Stimulated activated CD4-positive, alpha-beta T cell treated with anti-CD3 and anti-CD28 coated beads, Interleukin-4, amount 100 ng/mL, for 1 hour (primary cell): ENCODE results near the gene SPATA2.

Source experiments
- DNase-seq: peaks from one replicate; pipeline ENCODE4 v3.0.0-alpha.2; 2020

Gene SPATA2

GRCh38 chr20:49928411-49929141 lies 13.2 kb upstream of the SPATA2 start:
- DNase-seq: peak; percentile 78

- DNase-seq: no peak
Measured at GRCh38 chr20:49925901-49926454, 10.6 kb upstream of the SPATA2 start.

DNA sequence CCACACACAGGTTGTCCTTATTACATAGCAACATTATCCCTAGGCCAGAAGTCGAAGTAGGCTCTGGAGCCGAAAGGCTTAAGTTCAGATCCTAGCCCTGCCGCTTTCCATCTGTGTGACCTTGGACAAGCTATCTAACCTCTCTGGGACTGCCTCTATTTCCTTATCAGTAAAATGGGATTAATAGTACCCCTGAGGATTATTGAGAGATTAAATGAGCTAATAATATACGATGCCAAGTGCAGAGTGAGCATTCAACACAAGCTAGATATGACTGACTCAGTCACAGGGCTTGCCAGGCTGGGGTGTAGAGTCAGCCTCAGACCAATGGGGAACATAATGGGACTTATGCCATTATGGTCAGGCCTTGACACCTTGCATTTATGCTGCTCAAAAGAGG lies 8.9 kb upstream of the SPATA2 start:
- no peak for DNase-seq

- no peak for DNase-seq
Measured at GRCh38 chr20:49919461-49919860, 4.1 kb upstream of the SPATA2 start.

DNA sequence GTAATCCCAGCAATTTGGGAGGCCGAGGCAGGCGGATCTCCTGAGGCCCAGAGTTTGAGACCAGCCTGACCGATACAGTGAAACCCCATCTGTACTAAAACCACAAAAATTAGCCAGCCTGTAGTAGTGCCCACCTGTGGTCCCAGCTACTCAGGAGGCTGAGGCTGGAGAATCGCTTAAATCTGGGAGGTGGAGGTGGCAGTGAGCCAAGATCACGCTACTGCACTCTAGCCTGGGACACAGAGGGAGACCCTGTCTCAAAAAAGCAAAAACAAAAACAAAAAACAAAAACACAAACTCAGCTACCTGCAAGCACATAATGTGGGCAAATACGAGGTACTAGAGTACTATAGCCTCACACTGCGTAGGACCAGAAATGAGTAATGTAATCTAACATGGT lies 3.7 kb upstream of the SPATA2 start:
- DNase-seq: no peak

DNA sequence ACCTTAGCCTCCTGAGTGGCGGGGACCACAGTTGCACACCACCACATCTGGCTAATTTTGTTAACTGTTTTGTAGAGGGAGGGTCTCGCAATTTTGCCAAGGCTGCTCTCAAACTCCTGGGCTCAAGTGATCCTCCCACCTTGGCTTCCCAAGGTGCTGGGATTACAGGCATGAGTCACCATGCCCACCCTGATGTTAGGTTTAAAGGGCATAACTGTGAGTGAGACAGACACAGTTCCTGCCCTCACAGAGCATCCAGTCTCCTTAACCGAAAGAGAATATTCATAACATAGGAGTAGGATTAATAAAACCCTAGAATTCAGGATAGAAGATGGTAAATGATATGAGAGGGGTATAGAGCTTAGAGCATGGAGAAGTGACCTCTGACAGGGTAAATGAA lies 3.1 kb upstream of the SPATA2 start:
- DNase-seq: no peak

- DNase-seq: no peak
Measured at GRCh38 chr20:49916146-49917002, 1.0 kb upstream of the SPATA2 start.

DNA sequence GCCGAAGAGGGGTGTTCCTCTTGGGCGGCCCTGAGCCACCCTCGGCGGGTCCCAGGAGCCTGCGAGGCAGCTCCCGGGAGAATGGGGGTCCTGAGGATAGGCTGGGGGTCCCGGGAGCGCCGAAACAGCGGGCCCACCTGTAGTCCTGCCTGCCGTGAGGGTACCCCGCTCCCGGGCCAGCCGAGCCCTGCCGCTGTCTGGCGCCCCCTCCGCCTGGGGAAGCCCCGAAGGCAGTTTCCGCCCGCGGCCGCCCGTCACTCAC lies 280 bp downstream of the SPATA2 start:
- no peak for DNase-seq

DNA sequence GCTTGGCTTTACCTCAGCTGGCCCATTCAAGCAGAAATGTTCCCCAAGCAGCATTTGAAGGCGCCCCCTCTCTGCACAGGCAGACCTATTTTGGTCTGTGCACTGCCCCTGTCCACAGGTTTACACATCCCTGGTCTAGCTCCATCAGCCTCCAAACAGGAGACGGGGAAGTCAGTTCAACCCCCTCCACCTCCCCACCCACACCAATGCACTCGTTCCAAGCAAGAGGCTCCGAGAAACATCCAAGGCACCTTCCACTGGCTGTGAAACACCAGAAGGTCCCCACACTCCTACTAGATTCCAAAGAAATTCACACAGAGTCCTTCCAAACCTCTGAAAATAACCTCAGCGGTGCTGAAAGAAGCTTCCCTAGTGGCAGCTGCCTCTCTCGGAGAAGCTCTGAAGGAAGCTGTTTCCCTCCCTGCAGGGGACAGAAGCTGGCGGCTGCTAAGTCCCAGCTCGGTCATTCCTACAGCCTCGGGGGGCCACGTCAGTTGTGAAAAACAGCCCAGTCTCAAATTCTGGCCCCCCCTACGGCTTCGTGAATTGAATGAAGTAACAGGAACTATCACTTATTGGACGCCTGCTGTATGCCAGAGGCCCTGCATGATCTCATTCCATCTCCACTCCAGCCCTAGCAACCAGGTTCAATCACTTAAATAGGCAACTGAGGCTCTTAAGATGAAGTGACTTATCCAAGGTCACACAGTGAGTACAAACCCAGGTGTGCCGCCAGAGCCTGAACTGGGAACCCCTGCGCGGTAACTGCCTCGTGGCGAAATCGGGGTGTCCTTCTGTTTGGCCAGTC lies 815 bp downstream of the SPATA2 start:
- DNase-seq: no peak

DNA sequence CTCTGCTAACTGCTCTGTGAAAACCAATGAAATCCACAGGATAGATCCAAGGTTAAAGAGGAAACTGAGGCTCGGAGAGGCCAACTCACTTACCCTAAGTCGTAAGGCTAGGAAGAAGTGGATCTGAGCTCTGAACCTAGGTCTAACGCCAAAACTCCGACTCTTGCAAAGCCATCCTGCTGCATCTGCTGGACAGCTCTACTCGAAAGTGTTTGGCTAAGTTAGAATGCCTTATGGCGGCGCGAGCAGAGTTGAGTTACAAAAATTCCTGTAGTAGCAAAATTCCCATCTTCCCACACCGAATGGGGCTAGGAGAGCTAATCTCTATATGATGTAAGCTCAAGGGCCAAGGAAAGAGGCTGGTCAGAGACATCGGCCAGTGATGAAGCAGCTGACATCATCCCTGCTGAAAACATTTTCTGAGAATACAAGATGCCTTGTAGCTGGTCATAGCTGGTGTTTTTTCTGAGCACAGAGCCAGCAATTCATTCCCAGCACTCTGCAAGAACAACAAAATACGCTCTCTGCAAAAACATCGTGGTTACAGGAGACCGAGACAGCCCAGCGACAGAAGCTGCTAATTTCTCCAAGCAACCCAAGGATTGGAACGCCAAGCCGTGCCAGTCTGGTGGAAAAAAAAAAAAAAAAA lies 1.8 kb downstream of the SPATA2 start:
- no peak for DNase-seq

- DNase-seq: no peak
Measured at GRCh38 chr20:49910340-49910706, 5.0 kb downstream of the SPATA2 start.

GRCh38 chr20:49909499-49910339 lies 5.6 kb downstream of the SPATA2 start:
- DNase-seq: no peak

DNA sequence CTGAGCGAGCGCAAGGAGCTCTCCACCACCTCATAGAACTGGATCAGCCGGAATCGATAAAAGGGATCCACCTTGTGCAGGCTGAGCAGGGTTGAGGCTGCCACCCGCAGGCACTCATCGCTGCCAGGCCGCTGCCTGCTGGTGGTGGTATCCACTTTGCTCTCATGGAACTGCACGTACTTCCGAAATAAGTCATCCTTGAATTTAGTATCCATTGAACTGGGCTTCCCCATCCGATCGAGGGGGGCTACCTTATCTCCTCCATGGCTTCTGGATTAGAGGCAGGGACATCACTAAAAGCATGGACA lies 7.1 kb downstream of the SPATA2 start:
- DNase-seq: no peak

DNA sequence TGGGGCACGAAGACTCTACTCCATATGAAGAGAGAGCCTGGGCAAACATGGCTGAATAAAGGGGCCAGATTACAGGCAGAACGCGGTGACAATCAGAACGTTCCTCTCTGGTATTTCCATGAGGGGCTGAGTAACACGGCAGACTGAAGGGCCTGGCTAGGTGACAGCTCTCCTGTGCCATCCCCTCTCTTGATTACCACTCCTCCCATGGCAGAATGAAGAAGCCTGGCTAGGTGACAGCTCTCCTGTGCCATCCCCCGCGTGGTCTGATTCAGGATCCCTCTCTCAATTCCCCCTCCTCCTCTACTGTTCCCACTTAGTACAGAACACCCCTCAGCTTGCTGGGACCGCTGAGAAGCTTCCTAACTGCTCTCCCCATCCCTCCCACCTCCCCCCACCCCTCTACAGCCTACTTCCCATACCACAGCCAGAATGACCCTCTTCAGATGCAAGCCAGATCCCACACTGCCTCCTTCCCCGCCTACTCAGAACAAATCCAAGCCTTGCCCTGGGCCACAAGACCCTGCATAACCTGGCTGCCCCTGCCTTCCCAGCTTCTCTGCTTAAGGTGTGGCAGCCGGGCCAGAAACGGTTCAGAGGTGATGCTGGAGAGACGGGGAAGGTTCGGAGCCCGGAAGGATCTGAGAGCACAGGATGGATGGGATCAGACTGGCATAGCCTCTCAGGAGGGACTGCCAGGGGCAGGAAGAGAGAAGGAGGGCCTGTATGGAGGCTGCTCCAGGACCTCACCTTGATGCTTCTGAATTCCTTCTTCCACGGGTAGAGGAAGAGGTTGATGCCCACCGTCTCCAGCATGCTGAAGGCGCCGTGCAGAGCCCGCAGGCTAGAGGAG lies 7.7 kb downstream of the SPATA2 start:
- no peak for DNase-seq

DNA sequence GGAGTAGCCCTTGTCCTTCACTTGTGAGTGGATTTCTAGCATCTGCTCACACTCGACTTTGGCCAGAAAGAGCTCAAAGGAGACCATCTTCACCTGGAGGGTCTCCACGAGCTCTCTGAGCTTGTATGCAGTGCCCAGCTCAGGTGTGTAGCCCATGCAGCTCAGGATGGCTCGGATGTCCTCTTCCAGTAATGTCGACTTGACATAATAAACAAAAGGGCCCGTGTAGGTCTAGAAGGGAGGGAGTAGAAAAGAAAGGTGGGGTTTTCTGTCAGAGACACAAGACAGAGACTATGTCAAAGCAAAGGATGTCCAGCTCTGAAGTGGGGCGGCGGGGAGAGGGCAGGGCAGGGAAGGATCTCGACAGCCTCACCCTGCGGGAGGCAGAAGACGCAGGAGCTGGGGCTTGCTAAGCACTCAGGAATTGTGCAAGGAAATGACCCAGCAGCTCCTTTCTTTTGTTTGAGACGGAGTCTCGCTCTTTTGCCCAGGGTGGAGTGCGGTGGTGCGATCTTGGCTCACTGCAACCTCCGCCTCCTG lies 8.6 kb downstream of the SPATA2 start:
- DNase-seq: no peak

DNA sequence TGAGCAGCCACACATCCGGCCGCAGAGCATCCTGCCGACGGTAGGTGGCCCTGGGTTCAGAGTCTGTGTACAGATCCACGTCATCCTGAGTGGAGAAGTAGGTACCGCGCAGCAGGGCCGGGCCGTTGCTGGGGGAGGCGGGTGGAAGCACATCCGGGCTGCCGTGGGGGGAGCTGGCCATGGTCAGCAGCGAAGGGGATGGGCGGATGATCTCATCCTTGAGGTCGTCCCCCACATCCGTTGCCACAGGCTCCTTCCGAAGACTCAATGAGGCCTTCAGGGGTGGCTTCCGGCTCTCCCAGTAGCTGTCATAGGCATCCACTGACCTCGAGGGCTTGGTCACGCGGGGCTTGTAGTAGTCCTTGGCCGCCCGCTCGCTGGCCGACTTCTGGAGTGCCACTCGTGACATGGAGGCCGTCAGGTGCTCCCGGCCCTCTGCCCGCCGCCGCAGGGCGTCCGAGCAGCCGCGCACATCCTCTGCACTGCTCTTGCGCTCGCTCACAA lies 9.2 kb downstream of the SPATA2 start:
- no peak for DNase-seq

- DNase-seq: no peak
Measured at GRCh38 chr20:49905415-49906091, 9.8 kb downstream of the SPATA2 start.

- DNase-seq: no peak
Measured at GRCh38 chr20:49904440-49905214, 10.7 kb downstream of the SPATA2 start.

DNA sequence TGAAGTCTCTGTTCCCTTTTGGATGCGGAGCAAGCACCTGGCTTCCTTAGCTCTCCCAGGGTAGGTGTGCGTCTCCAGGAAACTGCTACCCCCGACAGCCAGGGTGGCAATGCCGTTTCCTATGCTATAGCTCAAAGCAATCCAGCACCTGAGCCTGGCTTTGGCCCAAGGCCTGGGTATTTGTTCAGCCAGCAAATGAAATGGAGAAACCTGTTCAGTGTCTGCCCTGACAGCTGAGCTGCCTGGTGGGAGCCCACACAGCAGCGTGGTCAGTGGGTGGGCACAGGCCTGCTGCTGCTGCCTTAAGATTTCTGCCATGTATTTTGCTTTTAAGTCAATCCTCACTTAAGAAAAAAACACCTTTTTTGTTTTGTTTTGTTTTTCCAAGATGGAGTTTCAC lies 13.7 kb downstream of the SPATA2 start:
- DNase-seq: no peak
